Activated CD8-positive, alpha-beta memory T cell treated with anti-CD3 and anti-CD28 coated beads, Interleukin-2, amount 50 U/mL, for 1 hour (primary cell): ENCODE results near the gene F13A1.

ENCODE experiments used
- DNase-seq: peaks from one replicate; pipeline ENCODE4 v3.0.0-alpha.2; 2020; ENCODE audit errors: extremely low read depth

F13A1 gene

GRCh38 chr6:6193221-6193745 lies 127.2 kb downstream of the F13A1 start:
- DNase-seq: no peak

GRCh38 chr6:6191909-6192308 lies 128.6 kb downstream of the F13A1 start:
- DNase-seq: no peak

- DNase-seq: no peak
These were observed 129.0 kb downstream of the F13A1 start for GRCh38 chr6:6191476-6191875.

DNA sequence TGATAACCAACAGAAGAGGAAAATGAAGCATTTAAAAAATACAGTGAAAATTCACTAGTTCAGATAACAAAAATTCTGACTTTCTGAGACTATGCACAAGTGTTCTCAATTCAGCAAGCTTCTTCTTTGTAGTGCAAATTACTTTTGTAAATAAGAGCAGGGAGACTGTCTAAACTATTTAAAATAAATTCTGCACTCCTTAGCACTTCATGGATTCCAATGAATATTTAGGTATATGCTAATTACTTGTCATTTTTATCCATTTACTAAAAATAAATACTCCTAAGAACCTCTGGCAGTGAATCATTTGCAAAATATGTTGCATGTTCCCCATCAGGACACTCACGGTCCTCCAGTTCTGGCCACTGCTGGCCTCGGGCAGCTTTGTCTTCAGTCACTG lies 139.8 kb downstream of the F13A1 start:
- DNase-seq: no peak

DNA sequence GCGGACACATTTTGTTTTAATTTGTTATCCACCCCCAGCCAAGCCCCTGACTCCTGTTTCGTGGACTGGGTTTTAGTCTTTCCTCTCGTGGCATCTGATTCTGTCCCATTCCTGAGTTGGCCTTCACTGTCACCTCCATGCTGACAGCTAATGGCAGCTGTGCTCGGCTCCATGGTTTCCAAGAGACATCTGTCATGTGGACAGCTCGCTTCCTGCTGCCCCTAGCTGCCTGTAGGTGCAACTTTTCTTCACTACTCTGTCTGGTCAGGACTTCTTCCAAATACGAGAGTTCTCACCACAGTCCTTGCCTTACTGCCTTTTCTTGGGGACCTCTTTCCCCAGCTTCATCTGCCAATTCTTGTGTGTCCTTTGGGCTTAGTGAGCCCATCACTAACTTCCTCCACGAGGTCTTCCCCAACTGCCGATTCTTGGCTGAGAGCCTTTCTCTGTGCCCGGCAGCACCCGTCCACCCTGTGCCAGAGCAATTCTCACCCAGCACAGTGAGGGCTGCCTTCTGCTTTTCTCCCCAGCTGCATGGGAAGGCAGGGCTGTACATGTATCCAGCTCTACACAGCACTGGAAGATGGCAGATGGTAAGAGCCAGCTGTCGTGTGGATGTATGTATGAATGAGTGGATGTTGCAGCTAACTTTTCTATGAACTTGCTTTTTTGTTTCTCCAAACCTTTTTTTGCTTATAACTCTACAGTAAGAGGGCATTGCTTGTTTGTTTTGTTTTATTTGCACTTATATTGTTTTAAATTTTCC lies 140.4 kb downstream of the F13A1 start:
- no peak for DNase-seq

- no peak for DNase-seq
These were observed 141.7 kb downstream of the F13A1 start for GRCh38 chr6:6178795-6179194.

- no peak for DNase-seq
These were observed 142.7 kb downstream of the F13A1 start for GRCh38 chr6:6177754-6178153.

DNA sequence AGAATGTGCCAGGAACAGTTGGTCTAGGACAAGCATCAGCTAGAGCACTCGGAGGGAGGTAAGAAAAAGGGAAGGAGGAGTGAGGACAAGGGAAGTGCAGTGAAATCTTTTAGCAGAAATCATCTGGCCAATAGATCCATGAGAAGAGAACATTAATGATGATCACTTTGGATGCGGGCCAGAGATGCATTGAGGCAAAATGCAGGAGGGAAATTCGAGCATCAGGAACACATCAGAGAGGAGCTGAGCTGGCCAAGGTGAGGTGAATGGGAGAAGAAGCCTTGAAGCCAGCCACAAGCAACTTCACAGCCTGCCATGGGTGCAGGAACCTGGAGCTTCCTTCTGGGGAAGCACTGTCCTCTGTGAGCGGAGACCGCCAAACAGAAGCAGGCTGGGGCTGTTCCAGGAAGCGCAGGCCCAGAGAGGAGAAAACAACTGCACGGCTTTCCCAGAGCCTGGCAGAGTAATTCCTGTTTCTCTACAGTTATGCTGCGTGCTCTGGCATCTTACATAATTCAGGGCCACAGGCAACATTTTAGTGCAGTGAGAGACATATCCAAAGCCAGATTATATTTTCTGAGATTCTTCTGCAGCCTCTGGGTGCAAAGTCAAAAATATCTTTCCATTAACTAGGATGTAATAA lies 143.8 kb downstream of the F13A1 start:
- no peak for DNase-seq

DNA sequence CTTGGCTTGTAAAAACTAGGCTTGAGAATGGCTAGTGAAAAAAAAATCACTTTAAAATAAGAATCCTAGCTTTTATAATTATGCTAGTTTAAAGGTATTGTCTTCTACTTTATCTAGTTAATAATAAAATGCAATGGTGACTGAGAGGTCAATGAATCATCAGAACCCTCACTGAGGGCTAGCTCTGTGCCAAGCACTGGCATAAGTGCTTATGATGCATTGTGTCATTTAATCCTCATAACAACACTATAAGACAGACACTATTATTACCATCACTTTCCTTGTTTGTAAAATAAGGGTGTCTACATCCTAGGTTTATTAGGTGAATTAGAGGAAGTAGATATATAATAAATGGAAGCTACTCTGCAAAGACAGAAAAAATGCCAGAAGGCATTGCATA lies 144.3 kb downstream of the F13A1 start:
- no peak for DNase-seq

DNA sequence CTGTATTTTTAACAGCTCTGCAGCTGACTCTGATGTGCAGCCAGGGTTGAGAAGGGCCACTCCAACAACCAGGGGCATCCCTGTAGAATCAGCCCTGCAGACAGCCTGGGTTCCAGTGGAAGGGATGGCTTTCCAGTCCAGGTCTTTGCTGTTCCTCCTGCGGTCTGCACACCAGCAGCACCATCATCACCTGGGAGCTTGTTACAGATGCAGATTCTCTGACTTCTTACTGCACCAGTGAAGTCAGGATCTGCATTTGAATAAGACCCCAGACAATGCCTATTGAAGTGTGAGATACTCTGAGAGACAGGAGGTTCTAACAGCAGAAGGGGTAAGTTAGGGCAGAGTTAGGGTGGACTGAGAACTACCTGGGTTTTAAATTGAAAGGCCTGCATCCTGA lies 151.3 kb downstream of the F13A1 start:
- DNase-seq: no peak

DNA sequence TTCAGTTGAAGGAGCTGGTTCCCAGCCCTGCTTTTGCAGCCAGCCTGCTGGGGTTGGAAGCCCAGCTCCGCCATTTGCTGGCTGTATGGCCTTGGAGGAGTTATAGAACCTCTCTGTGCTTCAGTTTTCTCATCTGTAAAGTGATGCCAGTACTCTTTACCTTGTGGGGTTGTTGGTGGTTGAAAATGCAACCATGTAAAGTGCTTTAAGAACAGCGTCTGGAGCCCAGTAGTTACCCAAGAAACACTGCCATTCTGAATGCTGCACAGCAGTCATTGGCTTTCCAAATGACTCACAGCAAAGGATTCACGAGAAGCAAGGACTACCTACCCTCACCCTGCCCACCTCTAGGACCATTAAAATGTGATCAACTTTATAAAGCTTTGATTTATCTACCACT lies 154.4 kb downstream of the F13A1 start:
- no peak for DNase-seq

DNA sequence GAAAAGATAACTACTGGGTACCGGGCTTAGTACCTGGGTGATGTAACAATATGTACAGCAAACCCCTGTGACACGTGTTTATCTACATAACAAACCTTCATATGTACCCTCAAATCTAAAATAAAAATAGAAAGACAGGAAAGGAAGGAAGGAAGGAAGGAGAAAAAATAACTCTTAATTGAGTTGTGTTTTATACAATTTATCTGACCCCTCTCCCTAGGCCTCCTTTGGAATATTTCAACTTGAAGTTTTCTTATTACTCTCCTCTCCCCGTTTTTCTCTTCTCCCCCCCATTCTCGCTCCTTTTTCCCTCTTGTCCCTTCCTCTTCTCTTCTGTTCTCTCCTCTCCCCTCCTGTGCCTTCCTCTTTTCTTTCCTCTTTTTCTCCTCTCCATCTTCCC lies 156.1 kb downstream of the F13A1 start:
- no peak for DNase-seq

DNA sequence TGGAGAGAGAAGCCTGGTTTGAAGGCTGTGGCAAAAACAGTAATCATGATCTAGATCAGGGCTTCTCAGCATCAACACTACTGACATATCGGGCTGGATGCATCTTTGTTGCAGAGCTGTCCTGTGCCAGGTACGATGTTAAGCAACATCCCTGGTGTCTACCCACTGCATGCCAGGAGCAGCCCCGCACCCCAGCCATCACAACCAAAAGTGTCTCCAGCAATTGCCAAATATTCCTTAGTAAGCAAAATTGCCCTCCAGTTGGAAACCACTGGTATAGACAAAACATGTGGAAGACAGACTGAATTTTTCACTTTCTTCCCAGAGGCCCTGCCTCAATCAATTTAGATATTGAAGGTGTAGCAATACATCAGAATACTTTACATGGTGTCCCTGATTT lies 166.1 kb downstream of the F13A1 start:
- DNase-seq: no peak

DNA sequence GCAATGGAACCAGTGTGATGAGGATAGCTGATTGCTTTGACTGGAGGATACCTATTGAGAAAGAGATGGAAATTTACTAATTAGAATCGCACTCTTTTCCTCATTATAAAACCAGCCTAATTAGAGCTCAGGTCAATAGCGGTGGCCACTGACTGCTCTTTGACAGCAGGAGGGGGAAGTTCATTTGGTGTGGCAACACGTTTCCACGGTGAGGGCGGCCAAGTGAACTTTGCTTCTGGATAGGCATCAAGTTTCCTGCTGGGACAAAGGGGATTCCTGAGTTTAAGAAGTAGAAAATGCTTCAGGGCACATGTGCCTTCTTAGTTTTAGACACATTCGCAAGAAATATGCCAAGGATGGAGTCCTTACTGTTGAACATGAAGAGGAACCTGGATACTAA lies 168.4 kb downstream of the F13A1 start:
- DNase-seq: no peak

- no peak for DNase-seq
These were observed 172.2 kb downstream of the F13A1 start for GRCh38 chr6:6148192-6148815.

- no peak for DNase-seq
These were observed 188.9 kb downstream of the F13A1 start for GRCh38 chr6:6131492-6132109.

DNA sequence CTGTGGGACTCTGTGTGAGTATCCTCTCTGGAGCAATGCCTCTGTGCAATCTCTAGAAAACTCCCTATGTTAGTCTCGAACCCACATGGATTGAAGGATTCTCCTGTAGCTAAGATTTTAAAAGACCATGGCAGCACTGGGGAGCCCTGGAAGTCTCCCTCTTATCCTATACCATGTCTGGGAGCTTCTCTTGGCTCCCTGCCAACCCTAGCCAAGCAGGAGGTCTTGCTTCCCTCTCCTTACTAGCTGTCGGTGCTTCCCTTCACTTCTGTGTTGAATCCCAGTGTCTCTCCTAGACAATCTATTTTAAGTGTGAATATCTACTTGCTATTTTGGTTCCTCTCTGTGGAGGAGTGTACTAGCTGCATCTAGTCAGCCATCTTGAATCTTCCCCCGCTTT lies 195.0 kb downstream of the F13A1 start:
- no peak for DNase-seq

DNA sequence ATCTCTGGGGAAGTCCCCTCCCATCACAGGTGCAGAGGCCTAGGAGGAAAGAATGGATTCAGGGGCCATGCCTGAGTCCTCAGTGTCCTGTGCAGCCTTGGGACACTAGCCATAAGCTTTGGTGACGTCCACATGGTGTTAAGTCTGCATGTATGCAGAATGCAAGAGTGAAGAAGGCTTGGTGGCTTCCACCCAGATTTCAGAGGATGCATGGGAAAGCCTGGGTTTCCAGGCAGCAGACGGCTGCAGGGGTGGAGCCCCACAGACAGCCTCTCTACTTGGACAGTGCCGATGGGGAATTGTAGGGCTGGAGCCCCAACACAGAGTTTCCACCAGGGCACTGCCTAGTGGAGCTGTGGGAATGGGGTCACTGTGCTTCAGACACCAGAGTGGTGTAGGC lies 196.7 kb downstream of the F13A1 start:
- DNase-seq: no peak

GRCh38 chr6:6121943-6122342 lies 198.5 kb downstream of the F13A1 start:
- DNase-seq: no peak

DNA sequence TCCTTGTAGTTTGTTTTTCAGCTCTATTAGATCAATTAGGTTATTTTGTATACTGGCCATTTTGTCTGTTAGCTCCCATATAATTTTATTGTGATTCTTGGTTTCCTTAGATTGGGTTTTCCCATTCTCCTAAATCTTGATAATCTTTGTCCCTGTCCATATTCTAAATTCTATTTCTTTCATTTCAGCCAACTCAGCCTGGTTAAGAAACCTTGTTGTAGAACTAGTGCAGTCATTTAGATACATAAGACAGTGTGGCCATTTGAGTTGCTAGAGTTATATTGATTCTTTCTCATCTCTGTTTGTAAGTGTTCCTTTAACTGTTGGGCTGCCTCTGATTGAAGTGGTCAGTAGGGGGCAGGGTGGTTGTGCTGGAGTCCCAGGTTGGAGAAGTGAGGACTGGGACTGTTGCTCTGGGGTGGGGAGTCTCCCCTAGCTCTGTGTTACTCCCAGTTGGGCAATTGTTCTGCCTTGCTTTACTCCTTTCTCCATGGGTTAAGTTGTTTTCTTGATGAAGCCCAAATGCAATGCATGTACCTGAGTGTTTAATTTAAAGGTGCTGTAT lies 214.9 kb downstream of the F13A1 start:
- no peak for DNase-seq
